Hematopoietic multipotent progenitor cell (in vitro differentiated cells): ENCODE results near the gene MYO16. TPM values are rescaled to one million over a fixed set of nuclear protein-coding genes. Genes with fewer than 3 reads are reported as not detected.

Experiments
- DNase-seq, 3 donors: peaks; one replicate each; pipeline ENCODE4 v3.0.0-alpha.2; 2011 to 2015; ENCODE audit warnings: low read depth in 2 of 3, low spot score in 2 of 3
- total RNA-seq: library from RNA; depleted of rRNA; stranded (reverse); fragments of >200 nt; gene quantifications from one replicate; pipeline ENCODE4 v1.2.3, GENCODE V29; 2012

Gene MYO16
- total RNA-seq, 1 donor: 1.6 TPM

- DNase-seq: no peak
Observed at GRCh38 chr13:108786456-108787200, 157.2 kb downstream of the MYO16 start.

GRCh38 chr13:108787700-108788414 lies 158.4 kb downstream of the MYO16 start:
- DNase-seq: no peak

- DNase-seq: no peak
Observed at GRCh38 chr13:108789476-108789875, 160.1 kb downstream of the MYO16 start.

GRCh38 chr13:108795841-108796240 lies 166.4 kb downstream of the MYO16 start:
- no peak for DNase-seq

- DNase-seq: no peak
Observed at GRCh38 chr13:108797354-108797753, 167.9 kb downstream of the MYO16 start.

- no peak for DNase-seq
Observed at GRCh38 chr13:108807841-108808240, 178.4 kb downstream of the MYO16 start.

- no peak for DNase-seq
Observed at GRCh38 chr13:108812165-108812564, 182.8 kb downstream of the MYO16 start.

GRCh38 chr13:108812661-108813060 lies 183.2 kb downstream of the MYO16 start:
- DNase-seq: no peak

- no peak for DNase-seq
Observed at GRCh38 chr13:108813587-108814170, 184.3 kb downstream of the MYO16 start.

- no peak for DNase-seq
Observed at GRCh38 chr13:108816375-108816774, 187.0 kb downstream of the MYO16 start.

- no peak for DNase-seq
Observed at GRCh38 chr13:108827646-108828045, 198.2 kb downstream of the MYO16 start.

- no peak for DNase-seq
Observed at GRCh38 chr13:108828086-108828815, 198.8 kb downstream of the MYO16 start.

- no peak for DNase-seq
Observed at GRCh38 chr13:108830916-108831315, 201.5 kb downstream of the MYO16 start.

GRCh38 chr13:108833531-108833930 lies 204.1 kb downstream of the MYO16 start:
- DNase-seq: no peak

- no peak for DNase-seq
Observed at GRCh38 chr13:108834193-108834592, 204.8 kb downstream of the MYO16 start.

GRCh38 chr13:108835083-108835482 lies 205.7 kb downstream of the MYO16 start:
- DNase-seq: no peak

- DNase-seq: no peak
Observed at GRCh38 chr13:108850691-108851090, 221.3 kb downstream of the MYO16 start.

- DNase-seq: no peak
Observed at GRCh38 chr13:108851660-108852059, 222.2 kb downstream of the MYO16 start.

- DNase-seq: no peak
Observed at GRCh38 chr13:108853031-108853430, 223.6 kb downstream of the MYO16 start.

- DNase-seq: no peak
Observed at GRCh38 chr13:108855737-108856387, 226.5 kb downstream of the MYO16 start.

GRCh38 chr13:108858676-108859075 lies 229.3 kb downstream of the MYO16 start:
- no peak for DNase-seq
